T-cell (primary cell): ENCODE measurements around the gene CACNA2D4. TPM values are rescaled to one million over a fixed set of nuclear protein-coding genes. Genes with fewer than 3 reads are reported as not detected.

ENCODE experiments used
- ATAC-seq, 4 experiments: fragments of 200-7000 bp in 3 of 4; fragments of 150-1000 bp in 1 of 4; cut with Tn5 transposase; replicated peaks in 1 of 4; 1 replicate in 3 of 4; 2 replicates in 1 of 4; pipeline ENCODE4 v1.10.0; 2021; ENCODE audit warnings: moderate library complexity in 3 of 4, mild to moderate bottlenecking in 2 of 4, moderate number of reproducible peaks in 1 of 4
- CTCF ChIA-PET, 2 donors: fragments of 300-600 bp; sonication (Branson Sonifier 250); formaldehyde crosslinking; loops; one replicate each; lab custom pipeline; 2022; ENCODE audit warnings: antibody characterized with exemption in 2 of 2; lab: Charles Lee
- POLR2A ChIA-PET, 2 donors: fragments of 300-600 bp; sonication (Branson Sonifier 250); formaldehyde crosslinking; loops; one replicate each; lab custom pipeline; 2022; ENCODE audit warnings: antibody characterized with exemption in 2 of 2; lab: Charles Lee
- DNase-seq, 35 experiments: peaks; one replicate each; pipeline versions ENCODE4 v3.0.0 to v3.0.0-alpha.2; 2013 to 2023
- H3K27ac ChIP-seq: one replicate; pipeline ENCODE4 v1.5.1; 2013; ENCODE audit warnings: low read length
- H3K27me3 ChIP-seq, 2 experiments: replicated peaks in 1 of 2; 1 replicate in 1 of 2; 2 replicates in 1 of 2; pipeline versions ENCODE4 v1.6.1 to v1.7.0; 2013; ENCODE audit warnings: low read length in 1 of 2, mixed read lengths in 1 of 2; ENCODE audit not compliant: control insufficient read depth in 2 of 2, insufficient read depth in 2 of 2; ENCODE audit errors: extremely low read depth in 1 of 2
- H3K36me3 ChIP-seq, 2 donors: 1 replicate in 1 of 2; 2 replicates in 1 of 2; pipeline versions ENCODE4 v1.6.1 to v1.7.0; 2013; ENCODE audit warnings: low read length in 1 of 2; ENCODE audit not compliant: control insufficient read depth in 2 of 2, insufficient read depth in 1 of 2; ENCODE audit errors: extremely low read depth in 1 of 2
- H3K4me1 ChIP-seq, 2 experiments: 1 replicate in 1 of 2; 2 replicates in 1 of 2; pipeline versions ENCODE4 v1.6.1 to v1.7.0; 2013; ENCODE audit warnings: low read length in 2 of 2, mixed read lengths in 1 of 2; ENCODE audit not compliant: insufficient read depth in 2 of 2, control insufficient read depth in 1 of 2; ENCODE audit errors: extremely low read depth in 1 of 2
- H3K4me3 ChIP-seq, 2 donors: 1 replicate in 1 of 2; 2 replicates in 1 of 2; pipeline versions ENCODE4 v1.5.1 to v1.7.0; 2013; ENCODE audit warnings: mild to moderate bottlenecking in 2 of 2, low read length in 1 of 2, moderate library complexity in 1 of 2; ENCODE audit not compliant: control insufficient read depth in 1 of 2; ENCODE audit errors: extremely low read depth in 1 of 2
- H3K9me3 ChIP-seq: 2 replicates; pipeline ENCODE4 v1.7.0; 2013
- H3K27ac Mint-ChIP-seq, 2 donors: one replicate each; pipeline ENCODE4 v1.8.0; 2020 to 2021; ENCODE audit warnings: mild to moderate bottlenecking in 2 of 2, mixed read lengths in 2 of 2
- H3K27me3 Mint-ChIP-seq, 2 donors: one replicate each; pipeline ENCODE4 v1.8.0; 2021 to 2022; ENCODE audit warnings: mixed read lengths in 2 of 2
- H3K36me3 Mint-ChIP-seq: one replicate; pipeline ENCODE4 v1.8.0; 2021; ENCODE audit warnings: mixed read lengths
- H3K4me1 Mint-ChIP-seq, 3 donors: one replicate each; pipeline ENCODE4 v1.8.0; 2020 to 2022; ENCODE audit warnings: mixed read lengths in 3 of 3, mild to moderate bottlenecking in 1 of 3
- H3K4me3 Mint-ChIP-seq, 3 donors: one replicate each; pipeline ENCODE4 v1.8.0; 2020 to 2022; ENCODE audit warnings: mild to moderate bottlenecking in 3 of 3, mixed read lengths in 3 of 3, moderate library complexity in 3 of 3
- H3K9me3 Mint-ChIP-seq, 3 donors: one replicate each; pipeline ENCODE4 v1.8.0; 2020 to 2022; ENCODE audit warnings: mixed read lengths in 3 of 3
- WGBS: methylation state at CpG from one replicate; pipeline ENCODE4 v1.1.5; 2013; ENCODE audit warnings: missing lambda C conversion rate; ENCODE audit not compliant: insufficient coverage; 5-methylcytosine and 5-hydroxymethylcytosine counted together
- total RNA-seq, 35 experiments: library from RNA in 6 of 35; stranded (reverse) in 6 of 35; fragments of 120-200 nt in 1 of 35; gene quantifications; one replicate each; pipeline versions ENCODE4 v1.2.1 to v1.2.4 and lab custom pipeline; 2013 to 2026

The CACNA2D4 gene
- total RNA-seq, 5 donors from 2014 or later (not counting 1 experiment from before 2014, with no cell fraction given): 10.2 to 14.8 (median 12.1) TPM

DNA sequence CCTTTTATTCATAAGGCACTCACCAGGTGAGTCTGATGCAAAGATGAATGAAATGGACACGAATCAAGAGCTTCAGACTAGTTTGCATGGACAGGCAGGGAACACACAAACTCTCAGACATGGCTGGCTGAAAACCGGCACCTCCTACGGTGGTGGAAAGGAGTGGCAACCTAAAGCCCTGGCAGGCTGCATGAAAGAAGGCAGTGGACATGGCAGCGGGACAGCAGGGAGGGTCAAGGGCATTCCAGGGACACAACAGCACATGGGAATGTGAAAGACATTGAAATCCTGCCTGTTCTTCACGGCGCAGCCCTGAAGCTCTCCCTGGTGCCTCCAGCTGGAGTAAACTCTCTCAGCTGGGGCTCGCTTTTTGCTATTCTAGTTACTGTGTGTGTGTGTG lies 114.7 kb downstream of the CACNA2D4 start:
- no peaks in the 10 kb centered on the region for H3K27me3 ChIP-seq
- Mint-ChIP-seq H3K36me3 (peaks cover 3% of the 10 kb centered on the region), H3K9me3 (peaks cover 0 to 4% (median 0%) of the 10 kb centered on the region in 3 donors), H3K4me1 (peaks cover 4 to 9% (median 5%) of the 10 kb centered on the region in 3 donors), H3K4me3 (no peak overlapping the region), H3K27me3 (no peaks in the 10 kb centered on the region), H3K27ac (no peak overlapping the region)
- peak in 1 of 35 experiments; percentile 16 for DNase-seq
- no peak for ATAC-seq
- H3K27ac ChIP-seq: no peak overlapping the region
- H3K36me3 ChIP-seq: no peaks in the 10 kb centered on the region
- peaks cover 2 to 21% of the 10 kb centered on the region in 2 experiments for H3K4me1 ChIP-seq
- ChIA-PET POLR2A (interaction anchor here in 1 of 2 donors (0.5 kb wide), 1 partner anchor 854 kb away, joined by 3 read pairs; the partner anchor contains the start of gene RAD52), CTCF (interaction anchor here in 1 of 2 donors (0.7 kb wide), 1 partner anchor 131 kb away, joined by 4 read pairs; no protein-coding TSS in a partner anchor)
- H3K4me3 ChIP-seq: no peak overlapping the region
- 70% methylated on average over 4 of the region's 7 CpGs for WGBS
- no peaks in the 10 kb centered on the region for H3K9me3 ChIP-seq

DNA sequence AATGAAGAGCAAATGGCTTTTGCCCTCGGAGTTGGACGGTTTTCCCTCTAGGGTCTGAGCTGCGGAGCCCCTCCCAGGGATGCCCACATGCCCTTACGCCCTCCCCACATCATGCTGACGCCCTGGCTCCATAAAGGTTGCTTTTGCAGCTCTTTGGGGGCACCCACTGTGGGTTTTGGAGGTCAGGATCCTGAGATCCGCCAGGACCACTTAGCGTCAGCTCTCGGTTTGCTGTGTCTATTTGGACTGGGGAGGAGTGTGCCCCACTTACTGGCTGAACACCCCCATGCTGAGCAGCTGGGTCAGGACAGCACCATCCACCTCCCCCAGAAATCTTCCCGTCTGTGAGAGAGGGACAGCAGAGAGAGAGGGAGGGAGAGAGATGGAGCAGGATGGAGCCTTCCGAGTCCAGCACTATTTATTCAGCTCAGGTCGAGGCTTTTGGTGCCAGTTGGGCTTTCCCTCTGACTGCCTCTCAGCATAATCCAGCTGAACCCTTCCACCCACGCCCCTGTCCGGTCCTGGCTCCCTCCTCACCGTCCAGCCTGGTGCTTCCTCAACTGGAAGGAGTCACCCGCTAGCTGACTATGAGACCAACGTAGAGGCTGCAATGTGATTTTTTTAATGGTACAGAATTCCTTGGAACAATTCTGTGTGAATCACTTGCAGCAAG lies 117.0 kb downstream of the CACNA2D4 start:
- WGBS: 90% methylated on average over 6 of the region's 16 CpGs
- H3K27ac ChIP-seq: no peak overlapping the region
- peak in 2 of 35 experiments; percentile 11 to 21 for DNase-seq
- no peaks in the 10 kb centered on the region for H3K9me3 ChIP-seq
- H3K27me3 ChIP-seq: no peaks in the 10 kb centered on the region
- ChIA-PET CTCF (interaction anchor here (0.6 to 1.4 kb wide), 3 partner anchors 11 to 1235 kb away, joined by 3 to 8 read pairs (median 4); no protein-coding TSS in a partner anchor), POLR2A (no interaction called here)
- no peaks in the 10 kb centered on the region for H3K36me3 ChIP-seq
- peaks cover 0 to 4% (median 0%) of the 10 kb centered on the region in 3 donors for H3K9me3 Mint-ChIP-seq
- H3K4me3 Mint-ChIP-seq: no peak overlapping the region
- peaks cover 3% of the 10 kb centered on the region for H3K36me3 Mint-ChIP-seq
- H3K27me3 Mint-ChIP-seq: no peaks in the 10 kb centered on the region
- ATAC-seq: no peak
- peaks cover 2 to 30% of the 10 kb centered on the region in 2 experiments for H3K4me1 ChIP-seq
- no peak overlapping the region for H3K27ac Mint-ChIP-seq
- H3K4me1 Mint-ChIP-seq: peaks cover 4 to 6% (median 5%) of the 10 kb centered on the region in 3 donors
- H3K4me3 ChIP-seq: no peak overlapping the region

DNA sequence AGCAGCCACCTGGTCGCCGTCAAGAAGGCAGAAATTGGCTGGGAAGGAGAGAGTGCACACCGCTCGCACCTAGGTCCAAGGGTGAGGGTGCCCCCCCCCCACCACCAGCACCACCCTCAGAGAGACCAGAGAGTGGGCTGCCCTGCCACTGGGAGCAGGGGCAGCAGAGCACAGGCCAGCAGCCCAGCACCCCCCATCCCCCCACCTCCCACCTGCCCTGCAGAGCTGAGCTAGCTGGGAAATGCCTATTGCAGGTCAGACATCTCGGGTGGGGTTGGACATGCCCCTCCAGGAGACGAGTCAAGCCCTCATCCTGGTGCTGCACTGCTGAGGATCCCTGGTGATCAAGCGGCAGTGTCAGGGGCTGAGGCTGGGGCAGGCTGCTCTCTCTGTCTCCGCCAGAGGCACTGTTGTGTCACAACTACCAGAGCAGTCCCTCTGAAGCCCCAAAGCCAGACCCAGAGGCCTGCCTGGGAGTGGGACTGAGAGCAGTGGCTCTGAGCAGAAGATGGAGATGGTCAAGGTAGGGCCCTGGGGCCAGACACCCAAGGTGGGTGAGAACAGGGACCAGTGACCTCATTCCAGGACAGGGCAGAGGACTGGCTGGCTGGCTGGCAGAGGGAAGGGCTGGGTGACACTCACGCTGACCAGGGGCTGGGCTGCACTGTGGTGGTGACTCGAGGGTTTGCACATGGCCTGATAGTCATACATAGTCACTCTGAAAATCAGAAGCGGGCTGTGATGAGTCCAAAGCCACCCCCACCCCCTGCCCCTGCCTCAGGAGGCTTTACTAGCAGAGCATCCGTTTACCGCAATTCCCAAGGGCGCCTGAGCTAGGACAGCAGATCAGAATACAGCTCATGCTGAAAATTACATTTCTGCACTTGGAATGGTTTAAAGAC lies 117.8 kb downstream of the CACNA2D4 start:
- Histone ChIP-seq H3K27ac (no peak overlapping the region), H3K4me1 (peaks cover 2 to 30% of the 10 kb centered on the region in 2 experiments), H3K36me3 (no peaks in the 10 kb centered on the region), H3K27me3 (no peaks in the 10 kb centered on the region), H3K4me3 (no peak overlapping the region), H3K9me3 (no peaks in the 10 kb centered on the region)
- H3K36me3 Mint-ChIP-seq: peaks cover 3% of the 10 kb centered on the region
- H3K27ac Mint-ChIP-seq: peak overlapping the region in 1 of 2 donors; percentile 15
- ATAC-seq (no peak), DNase-seq (peak in 4 of 35 experiments; percentile 12 to 33 (median 27))
- peaks cover 0 to 4% (median 0%) of the 10 kb centered on the region in 3 donors for H3K9me3 Mint-ChIP-seq
- ChIA-PET CTCF (interaction anchor here (0.5 to 1.4 kb wide), 4 partner anchors 10 to 1234 kb away, joined by 3 to 8 read pairs (median 4); no protein-coding TSS in a partner anchor), POLR2A (no interaction called here)
- peaks cover 4 to 8% (median 8%) of the 10 kb centered on the region in 3 donors for H3K4me1 Mint-ChIP-seq
- no peak overlapping the region for H3K4me3 Mint-ChIP-seq
- WGBS: 88% methylated on average over 10 of the region's 14 CpGs
- H3K27me3 Mint-ChIP-seq: no peaks in the 10 kb centered on the region

DNA sequence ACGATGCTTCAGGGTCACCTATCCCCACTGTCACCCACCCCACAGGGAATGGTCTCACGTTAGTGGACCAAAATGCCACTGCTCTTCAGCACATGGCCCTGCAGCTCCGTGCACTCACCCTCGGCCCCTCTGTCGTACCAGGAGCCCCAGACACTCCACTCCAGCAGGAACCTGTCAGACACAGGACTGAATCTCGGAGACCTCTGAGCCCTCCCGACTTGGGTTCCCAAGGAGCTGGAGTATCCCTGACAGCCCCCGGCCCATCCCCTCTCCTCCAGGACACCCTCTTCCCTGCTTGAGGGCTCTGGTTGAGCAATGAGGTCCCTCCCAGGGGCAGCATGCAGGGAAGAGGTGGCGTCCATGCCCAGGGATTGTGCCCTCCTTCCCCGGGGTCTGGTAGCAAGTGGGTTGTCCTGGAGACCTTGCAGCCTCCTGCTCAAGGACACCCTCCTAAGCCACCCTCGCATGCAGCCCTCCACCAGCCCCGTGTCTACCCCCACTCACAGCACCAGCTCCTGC lies 118.5 kb downstream of the CACNA2D4 start:
- Histone ChIP-seq H3K4me3 (no peak overlapping the region), H3K27ac (no peak overlapping the region), H3K36me3 (no peaks in the 10 kb centered on the region), H3K4me1 (peaks cover 2 to 32% of the 10 kb centered on the region in 2 experiments), H3K27me3 (no peaks in the 10 kb centered on the region), H3K9me3 (no peaks in the 10 kb centered on the region)
- Mint-ChIP-seq H3K4me3 (no peak overlapping the region), H3K9me3 (peaks cover 0 to 4% (median 0%) of the 10 kb centered on the region in 3 donors), H3K36me3 (peaks cover 3% of the 10 kb centered on the region), H3K27me3 (no peaks in the 10 kb centered on the region), H3K4me1 (peaks cover 4 to 10% (median 10%) of the 10 kb centered on the region in 3 donors), H3K27ac (no peak overlapping the region)
- CTCF ChIA-PET: no interaction called here
- DNase-seq: peak in 1 of 35 experiments; percentile 11
- ATAC-seq: no peak
- POLR2A ChIA-PET: no interaction called here
- 91% methylated on average over 7 of the region's 12 CpGs for WGBS

DNA sequence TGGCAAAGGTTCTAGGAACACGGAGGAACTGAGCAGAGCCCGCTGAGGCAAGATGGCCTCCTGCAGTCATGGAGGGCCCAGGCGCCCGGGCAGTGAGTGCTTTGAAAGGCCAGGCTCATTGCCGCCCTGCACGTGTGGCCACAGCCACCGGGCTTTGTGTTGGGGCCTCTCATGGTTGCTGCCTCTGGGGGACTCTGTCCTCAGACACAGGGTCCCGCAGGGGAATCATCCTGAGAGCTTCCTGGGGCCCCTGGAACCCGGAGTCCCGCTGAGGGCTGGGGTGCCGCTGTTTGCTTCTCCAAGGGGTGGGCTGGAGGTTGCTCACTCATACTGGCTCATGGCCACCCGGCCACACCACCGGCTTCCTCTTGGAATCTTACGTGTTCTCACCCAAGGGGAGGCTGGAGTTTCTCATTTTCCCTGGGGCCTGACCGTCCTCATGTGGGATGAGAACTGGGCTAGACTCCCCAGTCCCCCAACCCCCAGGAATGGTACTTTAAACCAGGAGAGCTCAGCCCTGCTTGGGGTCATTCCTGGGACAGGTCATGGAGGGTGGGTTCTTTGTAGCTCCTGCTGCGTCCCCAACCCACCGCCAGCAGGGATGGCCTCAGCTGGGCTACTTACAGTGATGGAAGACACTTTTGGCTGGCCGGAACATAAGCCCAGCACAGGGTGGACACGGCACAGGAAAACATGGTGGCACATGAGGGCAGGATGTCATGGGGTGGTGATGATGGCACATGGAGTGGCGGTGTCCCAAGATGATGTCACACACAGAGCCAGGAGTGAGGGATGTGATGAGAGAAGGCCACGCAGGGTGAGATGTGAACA lies 119.2 kb downstream of the CACNA2D4 start:
- Mint-ChIP-seq H3K9me3 (peaks cover 0 to 1% (median 0%) of the 10 kb centered on the region in 3 donors), H3K4me3 (no peak overlapping the region), H3K4me1 (peaks cover 0 to 5% (median 4%) of the 10 kb centered on the region in 3 donors), H3K27me3 (no peaks in the 10 kb centered on the region), H3K27ac (peak overlapping the region; percentile 52 to 79), H3K36me3 (peaks cover under 1% of the 10 kb centered on the region)
- Histone ChIP-seq H3K4me3 (no peak overlapping the region), H3K9me3 (no peaks in the 10 kb centered on the region), H3K27ac (no peak overlapping the region), H3K36me3 (no peaks in the 10 kb centered on the region), H3K4me1 (peaks cover 0 to 26% of the 10 kb centered on the region in 2 experiments), H3K27me3 (no peaks in the 10 kb centered on the region)
- 92% methylated on average over 11 of the region's 21 CpGs for WGBS
- ATAC-seq: no peak
- DNase-seq: peak in 1 of 35 experiments; percentile 11
- ChIA-PET POLR2A (no interaction called here), CTCF (interaction anchor here (0.5 to 2.0 kb wide), 3 partner anchors 141 to 160 kb away, joined by 3 to 11 read pairs (median 4); no protein-coding TSS in a partner anchor)
